Smooth muscle cell (in vitro differentiated cells): ENCODE results near the gene RBM14. TPM values are rescaled to one million over a fixed set of nuclear protein-coding genes. Genes with fewer than 3 reads are reported as not detected.

Source experiments
- DNase-seq: peaks from one replicate; lab custom pipeline; 2025; ENCODE audit not compliant: unreplicated experiment; lab: John Stamatoyannopoulos, UW
- H2AFZ ChIP-seq: fragments of 200-600 bp; sonication (generic); 2 replicates; pipeline ENCODE4 v1.6.0; 2016; ENCODE audit warnings: antibody characterized with exemption, low read depth, mild to moderate bottlenecking
- H3F3A ChIP-seq: fragments of 200-600 bp; sonication (generic); 2 replicates; pipeline ENCODE4 v1.6.0; 2017; ENCODE audit warnings: antibody characterized with exemption, low read depth
- H3K27ac ChIP-seq: fragments of 200-600 bp; sonication (generic); 2 replicates; pipeline ENCODE4 v1.5.1; 2016; ENCODE audit warnings: low read depth, mild to moderate bottlenecking
- H3K27me3 ChIP-seq: fragments of 200-600 bp; sonication (generic); 2 replicates; pipeline ENCODE4 v1.6.1; 2016; ENCODE audit warnings: low read depth, mild to moderate bottlenecking
- H3K36me3 ChIP-seq: fragments of 200-600 bp; sonication (generic); 2 replicates; pipeline ENCODE4 v1.5.1; 2016; ENCODE audit warnings: low read depth
- H3K4me1 ChIP-seq: fragments of 200-600 bp; sonication (generic); 2 replicates; pipeline ENCODE4 v1.5.1; 2016; ENCODE audit warnings: low read depth
- H3K4me2 ChIP-seq: fragments of 200-600 bp; sonication (generic); 2 replicates; pipeline ENCODE4 v1.6.0; 2016; ENCODE audit warnings: mild to moderate bottlenecking
- H3K4me3 ChIP-seq: fragments of 200-600 bp; sonication (generic); 2 replicates; pipeline ENCODE4 v1.5.1; 2016; ENCODE audit warnings: mild to moderate bottlenecking
- H3K79me2 ChIP-seq: fragments of 200-600 bp; sonication (generic); 2 replicates; pipeline ENCODE4 v1.6.0; 2016; ENCODE audit warnings: low read depth, mild to moderate bottlenecking
- H3K9ac ChIP-seq: fragments of 200-600 bp; sonication (generic); 2 replicates; pipeline ENCODE4 v1.6.0; 2016; ENCODE audit warnings: low read depth
- H3K9me3 ChIP-seq: fragments of 200-600 bp; sonication (generic); replicated peaks from 2 replicates; pipeline ENCODE4 v1.5.1; 2016; ENCODE audit warnings: low read depth
- H4K20me1 ChIP-seq: fragments of 200-600 bp; sonication (generic); 2 replicates; pipeline ENCODE4 v1.6.0; 2016; ENCODE audit warnings: low read depth
- WGBS: methylation state at CpG from one replicate; pipeline ENCODE4 v1.1.7; 2016; ENCODE audit warnings: low lambda C conversion rate; 5-methylcytosine and 5-hydroxymethylcytosine counted together
- polyA plus RNA-seq: library from polyadenylated mRNA; unstranded; fragments of >200 nt; fragmentation: Nextera tagmentation; extraction: Ambion mirVana; gene quantifications from 2 replicates; pipeline ENCODE4 v1.2.1, GENCODE V29; 2016
- total RNA-seq: library from RNA; depleted of rRNA; stranded (reverse); fragments of >200 nt; gene quantifications from 2 replicates; pipeline ENCODE4 v1.2.3, GENCODE V29; 2014
- TF ChIP-seq, protein P1 (sequence below): fragments of 200-600 bp; sonication (generic); IDR thresholded peaks from 2 replicates; pipeline ENCODE4 v1.5.1; 2017; ENCODE audit warnings: borderline replicate concordance, mild to moderate bottlenecking, antibody characterized with exemption; ENCODE audit not compliant: insufficient read depth, poor library complexity, severe bottlenecking

Gene RBM14
- total and polyA plus RNA-seq, 2 experiments from 2014 or later = 34.4 to 41.1 TPM

GRCh38 chr11:66636411-66636810 lies 20.0 kb downstream of the RBM14 start:
- no peaks in the 10 kb centered on the region for H3K36me3 ChIP-seq
- WGBS = 80% methylated on average over 3 of the region's 3 CpGs
- H4K20me1 ChIP-seq = peaks cover 94% of the 10 kb centered on the region
- peak overlapping the region; percentile 94 for H3K27ac ChIP-seq
- TF ChIP-seq, protein P1, sequence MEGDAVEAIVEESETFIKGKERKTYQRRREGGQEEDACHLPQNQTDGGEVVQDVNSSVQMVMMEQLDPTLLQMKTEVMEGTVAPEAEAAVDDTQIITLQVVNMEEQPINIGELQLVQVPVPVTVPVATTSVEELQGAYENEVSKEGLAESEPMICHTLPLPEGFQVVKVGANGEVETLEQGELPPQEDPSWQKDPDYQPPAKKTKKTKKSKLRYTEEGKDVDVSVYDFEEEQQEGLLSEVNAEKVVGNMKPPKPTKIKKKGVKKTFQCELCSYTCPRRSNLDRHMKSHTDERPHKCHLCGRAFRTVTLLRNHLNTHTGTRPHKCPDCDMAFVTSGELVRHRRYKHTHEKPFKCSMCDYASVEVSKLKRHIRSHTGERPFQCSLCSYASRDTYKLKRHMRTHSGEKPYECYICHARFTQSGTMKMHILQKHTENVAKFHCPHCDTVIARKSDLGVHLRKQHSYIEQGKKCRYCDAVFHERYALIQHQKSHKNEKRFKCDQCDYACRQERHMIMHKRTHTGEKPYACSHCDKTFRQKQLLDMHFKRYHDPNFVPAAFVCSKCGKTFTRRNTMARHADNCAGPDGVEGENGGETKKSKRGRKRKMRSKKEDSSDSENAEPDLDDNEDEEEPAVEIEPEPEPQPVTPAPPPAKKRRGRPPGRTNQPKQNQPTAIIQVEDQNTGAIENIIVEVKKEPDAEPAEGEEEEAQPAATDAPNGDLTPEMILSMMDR = no peak
- no peak overlapping the region for H3K9ac ChIP-seq
- H3K27me3 ChIP-seq = no peaks in the 10 kb centered on the region
- H3K4me2 ChIP-seq = no peak overlapping the region
- peaks cover 23% of the 10 kb centered on the region for H3K4me1 ChIP-seq
- peaks cover 44% of the 10 kb centered on the region for H3F3A ChIP-seq
- no peak for DNase-seq
- no peak overlapping the region for H3K4me3 ChIP-seq
- no peaks in the 10 kb centered on the region for H3K9me3 ChIP-seq
- H3K79me2 ChIP-seq = peaks cover 88% of the 10 kb centered on the region
- H2AFZ ChIP-seq = no peak overlapping the region

DNA sequence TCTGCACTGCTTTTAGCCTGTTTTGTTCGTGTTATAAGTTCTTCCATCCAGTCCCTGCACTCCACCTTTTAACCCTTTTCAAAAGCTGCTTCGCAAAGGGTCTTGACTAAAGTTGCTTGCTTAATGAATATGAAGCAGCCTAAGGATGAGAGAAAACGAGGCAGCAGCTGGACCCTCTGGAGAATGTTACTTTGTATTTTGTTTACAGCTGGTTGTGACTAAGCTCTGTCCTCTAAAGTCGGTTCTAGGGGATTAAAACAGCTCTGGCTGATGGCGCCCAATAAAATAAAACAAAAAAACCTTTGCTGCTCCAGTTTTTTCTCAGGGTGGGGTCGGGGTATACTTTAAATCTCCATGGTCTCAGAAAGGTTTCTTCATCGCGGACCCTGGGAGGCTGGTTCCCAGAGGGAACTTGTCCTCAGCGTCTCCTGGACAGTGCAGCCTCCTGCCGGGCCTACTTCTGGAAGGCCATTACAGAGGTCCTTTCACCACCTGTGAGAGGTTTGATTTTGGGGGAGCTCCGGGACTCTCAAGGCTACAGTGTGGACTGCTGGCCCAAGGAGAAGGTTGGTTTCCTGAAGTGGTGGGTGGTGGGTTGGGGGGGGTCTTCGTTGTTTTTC lies 21.2 kb downstream of the RBM14 start:
- Histone ChIP-seq H3K79me2 (peaks cover 88% of the 10 kb centered on the region), H3K4me3 (peak overlapping the region; percentile 88), H3K36me3 (peaks cover 8% of the 10 kb centered on the region), H3K4me2 (peak overlapping the region; percentile 84), H3K9ac (no peak overlapping the region), H3F3A (peaks cover 47% of the 10 kb centered on the region), H3K27me3 (no peaks in the 10 kb centered on the region), H4K20me1 (peaks cover 94% of the 10 kb centered on the region), H3K4me1 (peaks cover 36% of the 10 kb centered on the region), H2AFZ (no peak overlapping the region), H3K9me3 (no peaks in the 10 kb centered on the region), H3K27ac (peak overlapping the region; percentile 94)
- TF ChIP-seq, protein P1 = no peak
- no peak for DNase-seq
- WGBS = 32% methylated on average over 12 of the region's 12 CpGs

DNA sequence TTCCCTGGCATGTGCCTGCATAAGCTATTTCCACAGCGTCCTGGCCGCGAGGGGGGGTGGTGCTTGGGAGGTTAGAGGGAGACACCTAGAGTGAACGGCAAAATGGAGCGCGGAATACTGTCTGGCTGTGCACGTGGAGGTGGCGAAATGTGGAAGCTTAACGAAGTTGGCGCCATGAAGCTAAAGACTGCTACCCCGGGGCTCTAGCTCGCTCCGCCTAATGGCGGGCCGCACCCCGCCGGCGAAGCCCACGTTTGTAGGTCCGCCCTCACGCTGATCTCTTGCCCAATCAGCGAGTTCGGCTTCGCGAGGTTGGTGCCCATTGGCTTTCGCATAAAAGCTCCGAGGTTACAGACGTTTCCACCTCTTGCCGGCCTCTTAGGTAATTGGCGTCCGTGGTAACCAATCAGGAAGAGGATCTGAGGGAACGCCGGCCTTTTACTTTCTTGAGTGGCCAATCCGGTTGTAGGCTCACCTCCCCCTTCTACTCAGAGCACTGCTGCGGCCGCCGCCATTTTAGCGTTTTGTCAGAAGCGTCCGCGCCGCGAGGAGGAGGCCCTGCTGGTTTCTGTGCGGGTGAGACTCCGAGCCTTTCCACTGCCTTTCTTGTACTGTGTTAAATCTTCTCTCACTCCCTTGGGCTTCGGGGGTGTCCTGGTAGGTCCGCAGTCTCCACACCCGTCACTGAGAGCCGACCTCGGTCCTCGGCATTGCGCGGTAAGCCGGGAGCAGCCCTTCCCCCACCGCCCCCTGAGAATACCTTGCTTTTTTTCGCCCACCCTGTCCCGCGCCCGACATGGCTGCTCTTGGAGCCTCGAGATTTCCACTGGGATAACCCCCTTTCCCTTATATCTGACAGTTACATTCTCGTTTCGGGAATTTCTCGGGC lies 22.0 kb downstream of the RBM14 start, which contains the start of gene RBM4:
RBM4 (plus strand) TSS at position 527 of the 889 bp plus-strand sequence. CDS start 1,009 bp downstream, outside the sequence.
- DNase-seq = peak; percentile 78
- peak within 1 kb of the TSS; percentile 96 for H3K4me2 ChIP-seq
- H3K27me3 ChIP-seq = no peaks in the 10 kb centered on the region
- peak within 1 kb of the TSS; percentile 94 for H3K27ac ChIP-seq
- TF ChIP-seq, protein P1 = no peak
- peaks cover 94% of the 10 kb centered on the region for H4K20me1 ChIP-seq
- under 1% methylated on average over 63 of the region's 63 CpGs for WGBS
- peak within 1 kb of the TSS; percentile 95 for H3K9ac ChIP-seq
- H3K4me1 ChIP-seq = peaks cover 40% of the 10 kb centered on the region
- peaks cover 88% of the 10 kb centered on the region for H3K79me2 ChIP-seq
- no peaks in the 10 kb centered on the region for H3K9me3 ChIP-seq
- no peak within 1 kb of the TSS for H2AFZ ChIP-seq
- H3F3A ChIP-seq = peaks cover 40% of the 10 kb centered on the region
- peaks cover 9% of the 10 kb centered on the region for H3K36me3 ChIP-seq
- peak within 1 kb of the TSS; percentile 88 for H3K4me3 ChIP-seq
